CD4-positive, alpha-beta T cell treated with Interleukin-10 for 1 hour (primary cell): ENCODE results near the gene DYSF.
"Not testable (repeated sequence)": the region's sequence is repeated elsewhere in the genome, so short reads cannot be mapped to it uniquely, and the experiment has no call there.

Source experiments
- DNase-seq: peaks from one replicate; pipeline ENCODE4 v3.0.0-alpha.2; 2020

The DYSF gene

DNA sequence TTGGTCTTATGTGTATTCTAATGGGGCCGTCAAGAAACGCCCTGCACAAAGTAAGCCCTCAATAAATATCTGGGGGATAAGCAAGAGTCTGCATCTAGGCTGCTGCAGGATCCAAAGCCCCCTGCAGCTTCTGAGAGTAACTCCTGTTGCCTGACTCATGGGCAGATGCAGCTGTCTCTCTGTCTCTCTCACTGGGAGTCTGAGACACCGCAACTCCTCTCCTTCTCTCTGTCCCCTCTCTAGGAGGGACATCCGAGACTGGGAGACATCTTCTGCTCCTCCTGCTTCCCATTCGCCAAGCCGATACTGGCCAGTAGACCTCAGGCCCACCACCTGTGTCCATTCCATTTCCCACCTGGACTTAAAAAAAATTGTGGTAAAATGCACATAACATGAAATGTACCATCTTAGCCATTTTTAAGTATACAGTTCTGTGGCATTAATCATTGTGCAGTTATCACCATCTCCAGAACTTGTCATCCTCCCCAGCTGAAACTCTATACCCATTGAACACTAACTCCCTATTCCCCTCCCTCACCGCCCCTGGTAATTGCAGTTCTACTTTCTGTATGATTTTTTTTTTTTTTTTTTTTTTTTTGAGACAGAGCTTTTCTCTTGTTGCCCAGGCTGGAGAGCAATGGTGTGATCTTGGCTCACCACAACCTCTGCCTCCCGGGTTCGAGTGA is 20.1 kb downstream of the DYSF start:
- no peak for DNase-seq

DNA sequence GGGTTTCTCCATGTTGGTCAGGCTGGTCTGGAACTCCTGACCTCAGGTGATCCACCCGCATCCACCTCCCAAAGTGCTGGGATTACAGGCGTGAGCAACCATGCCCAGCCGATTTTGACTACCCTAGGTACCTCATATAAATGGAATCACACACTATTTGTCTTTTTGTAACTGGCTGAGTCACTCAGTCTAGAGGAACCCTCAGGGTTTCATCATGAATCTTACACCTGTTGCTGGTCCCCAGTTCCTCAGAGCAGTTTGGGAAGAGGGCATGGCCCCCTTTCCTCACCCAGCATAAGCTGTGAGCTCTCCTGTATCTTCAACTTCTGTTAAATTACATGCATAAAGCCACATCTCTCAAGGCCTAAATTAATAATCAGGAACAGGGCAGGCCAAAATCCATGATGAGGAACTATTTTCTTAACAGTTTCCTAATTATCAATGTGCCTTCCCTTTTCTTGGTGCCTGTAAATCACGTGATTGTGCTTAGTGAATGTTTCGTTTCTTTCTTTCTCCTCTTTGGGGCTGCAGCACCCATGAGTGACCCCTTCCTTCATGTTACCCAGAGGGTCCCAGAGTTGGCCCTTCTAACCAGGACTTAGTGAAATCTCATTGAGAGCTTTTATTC is 20.9 kb downstream of the DYSF start:
- no peak for DNase-seq

DNA sequence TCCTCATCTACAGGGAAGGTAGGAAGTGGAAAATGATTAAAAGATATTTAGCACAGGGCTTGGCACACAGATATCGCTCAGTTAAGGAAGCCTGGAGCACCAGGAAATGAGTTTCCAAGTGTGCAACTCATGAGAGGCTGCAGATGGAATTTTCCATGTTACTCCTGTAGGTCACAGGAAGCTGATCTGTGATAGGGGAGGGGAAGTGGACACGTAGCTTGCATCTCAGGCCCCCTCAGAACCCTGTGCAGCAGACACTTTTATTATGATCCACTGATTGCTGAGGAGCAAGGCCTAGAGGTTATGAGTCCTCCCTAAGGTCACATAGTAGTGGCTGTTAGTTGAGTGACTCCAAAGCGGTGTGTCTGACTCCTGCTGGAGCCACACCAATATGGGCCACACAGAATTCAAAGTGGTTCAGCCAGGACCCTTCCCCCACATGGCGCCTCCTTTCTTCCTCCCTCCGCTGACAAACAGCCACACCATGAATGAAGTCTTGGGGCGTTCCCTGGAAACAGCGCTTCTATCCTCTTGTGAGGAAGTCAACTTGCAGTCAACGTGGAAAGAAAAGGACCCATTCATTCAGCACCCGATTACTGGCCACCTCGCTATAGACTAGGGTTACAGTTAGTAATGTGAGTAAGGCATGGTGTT is 21.5 kb downstream of the DYSF start:
- no peak for DNase-seq

DNA sequence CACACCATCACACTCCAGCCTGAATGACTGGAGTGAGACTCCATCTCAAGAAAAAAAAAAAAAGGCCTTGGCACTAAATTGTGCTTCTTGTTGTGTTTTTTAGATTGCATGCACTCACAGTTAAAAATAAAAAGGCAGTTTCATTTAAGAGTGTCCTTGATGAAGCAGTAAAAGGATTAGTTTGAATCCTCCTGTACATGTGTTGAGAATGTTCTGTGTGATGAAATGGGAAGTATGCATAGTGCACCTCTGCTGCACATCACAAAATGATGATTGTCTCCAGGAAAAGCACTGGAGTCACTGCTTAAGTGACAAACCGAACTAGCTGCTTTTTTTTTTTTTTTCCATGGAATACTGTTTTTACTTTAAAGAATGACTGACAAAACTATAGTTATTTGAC is 23.1 kb downstream of the DYSF start:
- no peak for DNase-seq

DNA sequence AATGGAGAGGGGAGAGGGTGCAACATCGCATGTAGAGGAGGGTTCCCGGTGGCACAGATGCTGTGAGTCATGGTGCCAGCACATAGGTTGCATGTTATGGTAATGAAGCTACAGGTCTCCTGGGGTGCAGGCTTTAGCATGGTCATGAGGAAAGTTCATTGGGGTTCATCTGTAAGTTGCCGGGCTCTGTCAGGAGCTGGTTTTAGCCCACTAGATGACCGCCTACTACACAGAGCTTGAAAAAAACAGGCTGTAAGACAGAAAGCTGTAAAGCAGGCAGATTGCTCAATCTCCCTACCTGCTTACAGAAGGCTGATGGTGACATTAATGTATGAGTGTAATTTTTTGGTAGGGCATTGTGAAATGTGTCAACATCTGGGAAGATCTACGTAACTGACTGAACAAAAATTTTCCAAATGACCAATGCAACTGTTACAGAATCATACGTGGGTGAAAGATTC is 23.9 kb downstream of the DYSF start:
- no peak for DNase-seq

DNA sequence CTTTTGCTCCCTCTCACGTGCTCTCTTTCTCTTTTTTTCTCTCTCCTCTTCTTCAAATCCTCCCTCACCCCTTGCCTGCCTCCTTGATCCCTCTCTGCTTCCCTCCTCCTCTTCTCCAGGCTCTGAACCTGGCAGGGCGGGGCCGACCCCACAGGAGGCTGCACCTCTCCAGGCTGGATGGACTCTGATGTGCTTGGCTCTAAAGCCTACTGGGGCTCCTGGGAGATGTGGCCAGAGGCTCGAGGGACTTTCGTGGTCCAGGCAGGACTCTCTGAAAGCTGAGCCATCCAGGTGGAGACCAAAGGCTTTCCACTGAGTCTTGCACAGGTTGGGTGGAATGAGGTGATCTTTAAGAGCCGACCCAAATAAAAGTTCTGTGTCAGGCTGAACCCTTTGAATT is 25.4 kb downstream of the DYSF start:
- no peak for DNase-seq

DNA sequence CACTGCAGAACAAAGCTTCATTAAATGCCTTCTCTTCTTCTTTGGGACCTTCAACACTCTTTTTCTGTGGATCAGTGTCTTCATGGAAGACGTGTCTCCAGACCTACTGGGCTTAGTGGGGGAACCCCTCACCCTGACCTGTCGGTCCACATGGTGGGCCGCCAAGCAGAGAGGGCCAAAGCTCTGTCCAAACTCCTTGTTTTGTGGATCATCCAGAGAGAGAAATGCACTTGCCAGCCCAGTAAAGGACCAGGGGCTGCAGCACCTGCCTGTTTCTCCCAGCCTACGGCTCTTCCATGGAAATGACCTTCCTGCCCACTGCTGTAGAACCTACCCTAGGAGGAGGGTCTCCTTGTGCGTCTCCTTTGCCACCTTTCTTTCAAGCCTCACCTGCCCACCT is 25.9 kb downstream of the DYSF start:
- no peak for DNase-seq

DNA sequence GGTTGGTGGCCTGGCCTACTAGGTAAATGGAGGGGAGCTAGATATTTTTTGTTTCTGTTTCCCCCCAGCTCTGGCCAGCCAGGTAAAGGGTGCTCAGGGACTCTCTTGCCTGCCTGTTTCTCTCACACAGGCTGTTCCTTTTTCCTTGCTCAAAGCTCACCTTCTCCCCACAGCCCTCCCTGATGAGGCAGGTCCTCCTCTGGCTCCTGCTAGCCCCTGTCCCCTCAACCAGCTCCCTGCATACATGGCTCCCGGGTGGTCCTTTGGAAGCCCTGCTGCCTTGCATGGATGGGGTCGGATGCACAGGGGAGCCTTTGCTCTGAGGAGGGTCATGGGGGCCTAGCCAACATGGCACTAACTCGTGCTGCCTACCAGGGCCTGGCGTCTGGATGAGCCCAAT is 27.8 kb downstream of the DYSF start:
- DNase-seq: no peak

DNA sequence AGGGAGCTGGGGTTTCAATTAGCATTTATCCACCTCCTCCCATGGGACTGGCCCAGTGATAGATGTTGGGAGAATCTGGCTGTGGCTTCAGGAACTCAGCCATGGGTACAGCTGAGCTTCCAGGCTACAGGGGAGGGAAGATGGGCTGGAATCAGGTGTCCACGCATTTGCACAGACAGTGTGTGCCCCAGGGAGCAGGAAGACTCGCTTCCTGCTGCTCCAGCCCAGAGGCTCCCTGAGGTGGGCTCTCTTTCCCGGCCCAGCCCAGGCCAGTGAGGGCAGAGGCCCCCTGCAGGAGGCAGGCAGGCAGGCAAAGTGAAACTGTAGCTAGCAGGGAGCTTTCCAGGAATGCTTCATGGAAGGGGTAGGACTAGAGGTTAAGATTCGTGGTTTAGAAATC is 28.7 kb downstream of the DYSF start:
- no peak for DNase-seq

DNA sequence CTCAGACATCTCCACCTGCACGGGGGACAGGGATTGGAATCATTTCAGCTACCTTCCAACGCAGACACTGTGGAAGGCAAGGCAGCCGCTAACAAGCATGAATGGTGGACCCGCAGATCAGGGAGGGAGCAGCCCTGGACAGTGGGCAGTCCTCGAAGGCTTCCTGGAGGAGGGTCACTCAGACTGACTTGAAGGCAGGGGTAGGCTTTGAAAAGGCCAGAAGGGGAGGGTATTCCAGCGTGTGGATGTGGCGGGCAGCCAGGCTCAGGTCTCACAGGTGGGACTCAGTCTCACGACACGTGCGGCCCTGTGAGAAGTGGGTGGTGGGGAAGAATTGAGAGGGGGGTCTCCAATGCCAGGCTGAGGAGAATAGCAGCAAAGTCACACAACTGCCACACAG is 29.9 kb downstream of the DYSF start:
- DNase-seq: no peak

DNA sequence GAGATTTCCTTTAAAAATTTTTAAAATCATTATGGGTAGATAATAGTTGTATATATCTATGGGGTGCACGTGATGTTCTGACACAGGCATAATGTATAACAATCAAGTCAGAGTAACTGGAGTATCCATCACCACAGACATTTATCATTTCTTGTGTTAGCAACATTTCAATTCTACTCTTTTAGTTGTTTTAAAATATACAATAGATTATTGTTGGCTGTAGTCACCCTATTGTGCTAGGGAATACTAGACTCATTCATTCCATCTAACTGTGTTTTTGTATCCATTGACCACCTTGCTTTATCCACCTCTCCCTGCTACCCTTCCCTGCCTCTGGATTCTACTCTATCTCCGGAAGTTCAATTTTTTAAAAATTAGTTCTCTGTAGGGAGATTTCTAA is 31.0 kb downstream of the DYSF start:
- no peak for DNase-seq

DNA sequence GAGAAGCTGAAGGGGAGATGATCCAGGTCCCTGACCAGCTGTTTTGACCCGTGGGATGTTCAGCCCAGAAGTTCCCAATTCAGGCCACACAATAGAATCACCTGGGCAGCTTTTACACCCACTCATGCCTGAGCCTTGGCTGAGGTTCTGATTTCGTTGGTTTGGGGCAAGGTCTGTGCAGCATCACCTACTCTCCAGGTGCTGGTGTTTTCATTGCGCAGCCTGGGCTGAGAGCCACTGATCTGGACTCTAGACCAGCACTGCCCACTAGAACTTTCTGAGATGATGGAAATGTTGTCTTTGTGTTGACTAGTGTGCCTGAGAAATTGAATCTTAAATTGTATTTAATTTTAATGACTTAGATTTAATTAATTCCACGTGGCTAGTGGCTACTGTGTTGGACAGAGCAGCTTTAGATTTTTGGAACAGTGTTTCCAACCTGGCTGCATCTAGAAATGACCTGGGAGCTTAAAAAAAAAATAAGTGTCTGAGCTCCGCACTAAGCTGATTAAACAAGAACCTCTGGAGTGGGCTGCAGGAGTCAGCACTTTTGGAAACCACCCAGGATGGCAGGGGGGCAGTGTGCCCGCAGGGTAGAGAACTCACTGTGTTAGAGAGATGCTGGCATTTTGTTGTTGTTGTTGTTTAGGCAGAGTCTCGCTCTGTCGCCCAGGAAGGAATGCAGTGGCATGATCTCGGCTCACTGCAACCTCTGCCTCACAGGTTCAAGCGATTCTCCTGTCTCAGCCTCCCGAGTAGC is 33.7 kb downstream of the DYSF start:
- DNase-seq: no peak

DNA sequence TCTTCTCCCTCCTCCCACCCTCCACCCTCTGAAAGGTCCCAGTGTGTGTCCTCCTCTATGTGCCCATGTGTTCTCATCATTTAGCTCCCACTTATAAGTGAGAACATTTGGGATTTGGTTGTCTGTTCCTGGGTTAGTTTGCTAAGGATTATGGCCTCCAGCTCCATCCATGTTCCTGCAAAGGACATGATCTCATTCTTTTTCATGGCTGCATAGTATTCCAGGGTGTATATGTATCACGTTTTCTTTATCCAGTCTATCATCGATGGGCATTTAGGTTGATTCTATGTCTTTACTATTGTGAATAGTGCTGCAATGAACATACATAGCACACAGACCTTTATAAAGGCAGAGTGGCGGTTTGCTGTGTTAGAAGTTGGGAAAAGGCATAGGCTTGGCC is 38.2 kb downstream of the DYSF start:
- not testable (repeated sequence) for DNase-seq

DNA sequence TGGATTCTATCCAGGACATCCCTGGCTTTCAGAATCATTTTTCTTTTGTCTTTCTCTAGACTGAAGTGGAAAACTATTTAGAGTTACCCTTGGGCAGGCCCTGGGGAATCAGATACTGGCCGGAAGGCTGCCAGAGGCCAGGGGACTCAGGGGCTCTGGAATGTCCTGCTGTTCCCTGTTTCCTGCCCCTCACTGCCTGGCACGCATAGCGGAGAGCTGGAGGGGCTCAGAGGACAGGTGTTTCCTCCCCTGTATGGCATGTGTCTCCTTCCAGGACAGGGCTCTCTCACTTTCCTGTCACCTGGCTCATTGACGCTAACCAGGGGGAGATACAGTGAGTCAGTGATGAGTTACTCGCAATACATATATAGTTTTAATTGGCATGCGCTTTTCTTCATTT is 38.8 kb downstream of the DYSF start:
- no peak for DNase-seq

DNA sequence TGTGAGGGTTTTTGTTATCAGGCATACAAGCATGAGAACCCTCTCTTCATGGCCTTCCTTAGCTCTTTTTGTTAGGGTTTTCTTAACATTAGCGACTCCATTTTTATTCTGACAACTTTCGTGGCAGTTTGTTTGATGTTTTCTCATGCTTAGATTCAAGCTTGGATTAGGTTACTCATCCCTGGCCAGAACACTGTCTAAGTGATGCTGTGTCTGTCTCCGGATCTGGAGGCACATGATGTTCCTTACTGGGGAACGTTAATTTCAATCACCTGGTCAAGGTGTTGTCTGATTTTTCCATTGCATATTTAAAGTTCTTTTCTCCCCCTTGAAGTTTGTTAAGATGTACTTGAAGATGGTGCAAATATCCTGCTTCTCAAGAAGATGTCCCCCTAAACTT is 40.7 kb downstream of the DYSF start:
- DNase-seq: no peak

DNA sequence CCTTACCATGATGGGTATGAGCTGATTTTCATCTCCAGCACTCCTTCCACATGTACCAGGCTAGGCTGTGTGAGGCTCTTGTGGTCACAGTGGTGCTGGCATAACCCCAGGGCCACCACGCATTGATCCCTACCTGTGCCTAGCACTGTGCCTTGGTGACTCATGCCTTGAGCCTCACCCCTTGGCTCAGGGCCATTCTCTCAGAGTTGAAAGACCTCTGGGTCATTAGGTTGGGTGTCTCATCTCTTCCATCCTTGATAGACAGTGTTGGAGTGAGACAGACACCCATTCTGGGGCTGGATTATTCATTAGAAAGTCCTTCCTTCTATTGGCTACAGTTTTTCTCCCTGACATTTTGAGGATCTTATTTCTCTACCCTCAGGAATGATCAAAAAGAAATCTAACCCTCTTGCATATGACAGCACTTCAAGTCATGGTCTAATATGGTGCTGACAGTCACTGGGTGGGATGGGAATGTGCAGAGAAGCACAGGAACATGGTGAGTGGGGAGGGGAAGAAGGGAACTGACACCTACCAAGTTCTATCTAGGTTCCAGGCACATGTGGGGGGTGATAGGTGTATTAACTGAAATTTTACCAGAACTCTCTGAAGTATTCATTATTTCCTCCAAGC is 41.3 kb downstream of the DYSF start:
- no peak for DNase-seq

DNA sequence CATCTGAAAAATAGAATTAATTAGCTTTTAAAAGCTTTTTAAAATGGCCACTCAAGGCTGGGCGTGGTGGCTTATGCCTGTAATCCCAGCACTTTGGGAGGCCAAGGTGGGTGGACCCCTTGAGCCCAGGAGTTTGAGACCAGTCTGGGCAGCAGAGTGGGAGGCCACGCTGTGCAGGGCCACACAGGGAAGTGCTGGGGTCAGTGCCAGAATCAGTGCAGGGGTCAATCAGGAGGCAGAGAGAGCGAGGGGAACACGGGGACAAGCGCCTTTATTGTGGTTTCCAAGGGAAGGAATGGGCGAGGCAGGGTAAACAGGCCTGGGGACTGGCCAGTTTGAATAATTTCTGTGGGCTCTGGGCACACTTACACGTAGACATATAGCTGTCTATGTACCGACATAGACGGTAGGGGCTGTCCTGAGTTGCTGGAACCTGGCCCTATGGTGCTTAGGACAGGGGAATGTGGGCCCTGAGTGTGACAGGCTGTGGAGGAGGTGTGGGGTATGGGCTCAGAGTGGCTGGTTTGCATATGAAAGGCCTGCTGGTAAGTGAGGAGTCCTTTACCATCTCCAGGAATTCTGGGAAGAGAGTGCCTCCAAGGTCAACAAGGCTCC is 42.9 kb downstream of the DYSF start:
- DNase-seq: no peak

DNA sequence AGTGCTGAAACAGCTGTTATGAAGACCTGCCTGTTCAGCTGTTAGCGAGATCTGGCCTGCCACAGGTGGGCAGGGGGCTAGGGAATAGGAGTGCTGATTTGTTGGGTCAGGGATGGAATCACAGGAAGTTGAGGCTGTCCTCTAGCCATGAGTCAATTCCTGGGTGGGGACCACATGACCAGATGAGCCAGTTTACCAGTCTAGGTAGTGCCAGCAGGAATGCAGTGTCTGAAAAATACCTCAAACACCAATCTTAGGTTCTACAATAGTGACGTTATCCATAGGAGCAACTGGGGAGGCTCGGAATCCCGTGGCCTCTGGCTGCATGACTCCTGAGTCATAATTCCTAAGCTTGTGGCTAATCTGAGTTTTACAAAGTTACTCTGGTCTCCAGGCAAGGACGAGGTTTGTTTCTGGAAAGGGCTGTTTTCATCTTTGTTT is 44.9 kb downstream of the DYSF start:
- DNase-seq: no peak

DNA sequence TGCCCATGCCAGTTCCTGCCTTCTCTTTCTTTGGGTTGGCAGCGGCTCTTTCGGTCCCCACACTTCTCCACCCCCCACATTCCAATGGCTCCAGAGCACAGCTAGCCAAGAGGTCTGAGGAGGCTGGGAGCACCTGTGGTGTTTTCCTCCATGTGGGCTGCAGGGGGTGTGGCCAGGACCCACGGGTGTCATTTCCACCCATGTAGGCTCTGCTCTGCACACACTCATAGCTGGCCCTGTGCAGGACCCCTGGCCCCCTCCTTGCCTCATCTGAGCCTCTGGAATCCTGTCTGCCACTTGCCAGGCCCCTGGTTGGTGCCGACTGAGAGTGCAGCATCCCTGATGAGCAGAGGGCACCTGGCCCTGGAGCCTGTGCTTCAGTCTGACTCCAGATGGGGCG is 46.3 kb downstream of the DYSF start:
- no peak for DNase-seq

DNA sequence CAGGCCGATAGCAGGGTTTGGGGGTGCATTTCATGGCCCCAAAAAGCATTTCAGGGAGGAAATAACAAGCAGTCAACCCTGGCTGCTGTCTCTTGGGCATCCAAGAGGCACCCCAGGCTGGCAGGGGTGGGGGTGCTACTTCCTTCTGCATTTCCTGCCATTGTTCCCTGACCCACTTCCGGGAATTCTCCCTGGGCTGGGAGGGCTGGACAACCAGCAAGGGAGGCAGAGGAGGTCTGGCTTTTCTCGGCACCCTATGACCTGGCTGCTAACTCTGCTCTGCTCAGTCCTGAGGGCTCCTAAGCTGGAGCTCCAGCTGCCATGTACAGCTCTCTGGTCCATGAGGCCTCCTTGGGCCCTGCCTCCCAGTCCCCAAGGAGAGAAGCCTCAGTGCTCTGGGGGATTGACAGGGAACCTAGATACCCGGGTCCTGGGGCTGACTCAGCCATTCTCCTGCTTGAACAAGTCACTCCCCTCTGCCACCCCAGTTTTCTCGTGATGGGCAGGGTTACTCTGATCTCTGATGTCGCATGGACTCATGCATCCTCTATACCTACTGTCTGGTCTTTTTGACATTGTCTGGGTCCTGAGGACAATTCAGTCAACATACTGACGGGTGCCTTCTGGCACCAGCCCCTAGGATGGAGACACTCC is 47.2 kb downstream of the DYSF start:
- no peak for DNase-seq

DNA sequence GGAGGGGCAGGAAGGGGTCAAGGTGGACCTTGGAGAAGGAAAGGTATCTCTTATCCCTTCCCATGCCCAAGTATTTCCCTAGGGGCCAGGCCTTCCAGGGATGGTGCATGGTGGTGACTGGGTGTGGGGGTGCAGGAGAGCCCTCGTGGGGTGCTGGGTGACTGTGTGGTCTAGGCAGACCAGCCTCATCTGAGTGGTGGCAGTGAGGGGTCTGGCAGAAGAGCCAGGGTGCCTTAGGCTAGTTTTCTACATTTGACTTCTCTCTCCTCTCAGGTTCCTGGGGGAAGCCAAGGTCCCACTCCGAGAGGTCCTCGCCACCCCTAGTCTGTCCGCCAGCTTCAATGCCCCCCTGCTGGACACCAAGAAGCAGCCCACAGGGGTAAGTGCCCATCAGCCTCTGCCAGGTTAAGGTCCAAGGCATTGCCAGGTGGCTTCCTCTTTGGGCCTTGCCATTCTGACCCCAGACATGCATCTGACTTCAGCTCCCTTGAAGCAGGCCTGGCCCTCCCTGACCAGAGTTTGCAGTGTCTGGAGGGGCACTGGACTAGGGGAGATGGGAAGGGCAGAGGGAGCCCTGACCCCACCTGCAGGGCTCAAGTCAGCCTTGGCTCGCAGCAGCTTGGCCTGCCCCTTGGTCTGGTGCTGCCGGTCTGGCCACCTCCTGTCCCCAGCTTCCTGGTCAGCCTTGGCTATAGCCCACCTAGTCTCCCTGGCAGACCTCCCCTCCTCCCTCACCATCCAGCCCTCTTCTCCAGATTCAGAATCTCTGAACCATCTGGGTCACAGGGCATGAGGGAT is 49.8 kb downstream of the DYSF start:
- no peak for DNase-seq
